HEK293 (cell line): Measurements from ENCODE around the gene VHLL.

ENCODE experiments used
- KLF16 ChIP-seq: fragments of 450-650 bp; formaldehyde crosslinking; IDR thresholded peaks from 2 replicates; pipeline ENCODE4 v1.5.1; 2017; ENCODE audit warnings: missing biosample characterization, missing genetic modification characterization
- TRIM28 ChIP-seq: IDR thresholded peaks from 2 replicates; pipeline ENCODE4 v1.6.1; 2011; ENCODE audit warnings: low read length, control low read depth, borderline replicate concordance
- ZNF48 ChIP-seq: fragments of 450-650 bp; formaldehyde crosslinking; IDR thresholded peaks from 2 replicates; pipeline ENCODE4 v1.5.1; 2016; ENCODE audit warnings: missing biosample characterization, missing genetic modification characterization
- ZNF571 ChIP-seq: fragments of 450-650 bp; formaldehyde crosslinking; IDR thresholded peaks from 2 replicates; pipeline ENCODE4 v1.5.0; 2017; ENCODE audit warnings: missing biosample characterization, missing genetic modification characterization
- ZNF654 ChIP-seq: fragments of 450-650 bp; formaldehyde crosslinking; IDR thresholded peaks from 2 replicates; pipeline ENCODE4 v1.5.1; 2016; ENCODE audit warnings: low read depth, missing biosample characterization, missing genetic modification characterization
- TF ChIP-seq, protein P1 (sequence below): fragments of 450-650 bp; formaldehyde crosslinking; IDR thresholded peaks from 2 replicates; pipeline ENCODE4 v1.5.1; 2016; ENCODE audit warnings: missing biosample characterization, missing genetic modification characterization

- TF ChIP-seq TRIM28 (no peak), KLF16 (no peak), ZNF48 (tag by site-specific recombination) (no peak), ZNF654 (tag by site-specific recombination) (no peak), ZNF571 (no peak)
- TF ChIP-seq, protein P1, sequence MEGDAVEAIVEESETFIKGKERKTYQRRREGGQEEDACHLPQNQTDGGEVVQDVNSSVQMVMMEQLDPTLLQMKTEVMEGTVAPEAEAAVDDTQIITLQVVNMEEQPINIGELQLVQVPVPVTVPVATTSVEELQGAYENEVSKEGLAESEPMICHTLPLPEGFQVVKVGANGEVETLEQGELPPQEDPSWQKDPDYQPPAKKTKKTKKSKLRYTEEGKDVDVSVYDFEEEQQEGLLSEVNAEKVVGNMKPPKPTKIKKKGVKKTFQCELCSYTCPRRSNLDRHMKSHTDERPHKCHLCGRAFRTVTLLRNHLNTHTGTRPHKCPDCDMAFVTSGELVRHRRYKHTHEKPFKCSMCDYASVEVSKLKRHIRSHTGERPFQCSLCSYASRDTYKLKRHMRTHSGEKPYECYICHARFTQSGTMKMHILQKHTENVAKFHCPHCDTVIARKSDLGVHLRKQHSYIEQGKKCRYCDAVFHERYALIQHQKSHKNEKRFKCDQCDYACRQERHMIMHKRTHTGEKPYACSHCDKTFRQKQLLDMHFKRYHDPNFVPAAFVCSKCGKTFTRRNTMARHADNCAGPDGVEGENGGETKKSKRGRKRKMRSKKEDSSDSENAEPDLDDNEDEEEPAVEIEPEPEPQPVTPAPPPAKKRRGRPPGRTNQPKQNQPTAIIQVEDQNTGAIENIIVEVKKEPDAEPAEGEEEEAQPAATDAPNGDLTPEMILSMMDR (tag by site-specific recombination), result no peak
Measured at GRCh38 chr1:156259805-156260204, 39.3 kb downstream of the VHLL start.
